ENCODE measurements around the gene HSPA6. TPM values are rescaled to one million over a fixed set of nuclear protein-coding genes. Genes with fewer than 3 reads are reported as not detected.
A peak's percentile ranks its signal among the peaks of the same experiment; 100 is the strongest.
"Not testable (repeated sequence)": the region's sequence is repeated elsewhere in the genome, so short reads cannot be mapped to it uniquely, and the experiment has no call there.

The HSPA6 gene
- total RNA-seq (1 to 10 TPM in 4 of 10 donors, under 1 TPM in 6; 0.13 to 5.6 (median 0.58) TPM), polyA plus RNA-seq (1 to 10 TPM in 1 of 2 donors, under 1 TPM in 1; 0.73 to 1.7 TPM)
- long read RNA-seq, donor 1, transcript HSPA6-201 (1 exons, 2,371 nt), result major isoform, 6 of 6 reads
- long read RNA-seq, donor 1, partial matches to known transcripts, result 0 of 6 reads
- long read RNA-seq, donor 1, other reads (novel, unspliced or antisense), result 0 of 6 reads
- long read RNA-seq, donor 2, result 0 reads
- long read RNA-seq, donor 3, partial matches to known transcripts, result 0 of 1 reads
- long read RNA-seq, donor 3, other reads (novel, unspliced or antisense), result 0 of 1 reads

- peak within 1 kb of the TSS in 9 of 10 donors; percentile 42 to 91 (median 75) for H3K27ac ChIP-seq
- H3K4me3 ChIP-seq, result peak within 1 kb of the TSS; percentile 53 to 89 (median 77)
- 0 to 1% methylated on average over 56 to 62 of the region's 72 CpGs for WGBS, 2 donors
- H3K9me3 ChIP-seq, H3K27me3 ChIP-seq: not testable (repeated sequence)
- DNase-seq (peak; percentile 57 to 72), ATAC-seq (peak; percentile 82 to 90 (median 84))
- peaks cover 0 to 19% (median 0%) of the 10 kb centered on the region in 9 donors for H3K36me3 ChIP-seq
- intact Hi-C loops (cut with DNase I), result loop anchor here in 1 of 10 donors (5.0 kb wide), 1 partner anchor 88 kb away; no protein-coding TSS in a partner anchor
- H3K4me1 ChIP-seq, result peaks cover 0 to 12% (median 0%) of the 10 kb centered on the region in 9 donors
Measured at GRCh38 chr1:161523817-161524741, at the start of gene HSPA6. TSS of gene HSPA6 (plus strand) at chr1:161524540. CDS start at chr1:161524659, 119 bp downstream.

- 96 to 100% methylated on average over 1 of the region's 1 CpG for WGBS, 2 donors
- H3K4me1 ChIP-seq; H3K4me3 ChIP-seq; DNase-seq; H3K27ac ChIP-seq; H3K36me3 ChIP-seq; ATAC-seq; intact Hi-C loops (cut with DNase I): not testable (repeated sequence)
- Histone ChIP-seq H3K27me3 (peaks cover 0 to 90% (median 64%) of the 10 kb centered on the region in 7 donors), H3K9me3 (peaks cover 0 to 15% (median 0%) of the 10 kb centered on the region in 11 donors)
Measured at GRCh38 chr1:161477711-161478110, 46.6 kb upstream of the HSPA6 start.

- Histone ChIP-seq H3K27ac (no peak overlapping the region), H3K4me3 (no peak overlapping the region), H3K9me3 (peaks cover 0 to 2% (median 0%) of the 10 kb centered on the region in 11 donors), H3K4me1 (no peaks in the 10 kb centered on the region), H3K36me3 (no peaks in the 10 kb centered on the region), H3K27me3 (peaks cover 0 to 81% (median 61%) of the 10 kb centered on the region in 7 donors)
- DNase-seq (no peak), ATAC-seq (no peak)
- 88 to 93% methylated on average over 15 of the region's 15 CpGs for WGBS, 2 donors
- TF ChIP-seq CTCF (IDR thresholded peaks at IDR 0.05), result no peak
- intact Hi-C loops (cut with DNase I), result no loop called here
Measured at GRCh38 chr1:161478985-161479384, 45.4 kb upstream of the HSPA6 start.

- H3K4me1 ChIP-seq, result no peaks in the 10 kb centered on the region
- H3K27me3 ChIP-seq, result peaks cover 0 to 72% (median 47%) of the 10 kb centered on the region in 7 donors
- ATAC-seq (no peak), DNase-seq (no peak)
- H3K36me3 ChIP-seq, result no peaks in the 10 kb centered on the region
- TF ChIP-seq CTCF (IDR thresholded peaks at IDR 0.05), result no peak
- intact Hi-C loops (cut with DNase I), result loop anchor here in 9 of 10 donors (10.0 kb wide), 1 partner anchor 264 kb away; the partner anchor contains the start of gene DUSP12 (in 9 of the 9)
- H3K4me3 ChIP-seq, result no peak overlapping the region
- no peaks in the 10 kb centered on the region for H3K9me3 ChIP-seq
- 76 to 86% methylated on average over 20 of the region's 20 CpGs for WGBS, 2 donors
- no peak overlapping the region for H3K27ac ChIP-seq
Measured at GRCh38 chr1:161480381-161481035, 43.8 kb upstream of the HSPA6 start.
